ENCODE data around the gene CLTCL1.

DNA sequence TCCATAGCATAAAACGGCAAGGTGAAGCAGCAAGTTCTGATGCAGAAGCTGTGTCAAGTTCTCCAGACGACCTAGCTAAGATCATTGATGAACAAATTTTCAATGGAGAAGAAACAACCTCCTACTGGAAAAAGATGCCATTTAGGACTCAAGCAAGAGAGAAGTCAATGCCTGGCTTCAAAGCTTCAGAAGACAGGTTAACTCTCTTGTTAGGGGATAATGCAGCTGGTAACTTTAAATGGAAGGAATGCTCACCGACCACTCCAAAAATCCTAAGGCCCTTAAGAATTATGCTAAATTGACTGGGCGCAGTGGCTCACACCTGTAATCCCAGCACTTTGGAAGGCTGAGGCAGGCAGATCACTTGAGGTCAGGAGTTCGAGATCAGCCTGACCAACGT lies 31.3 kb downstream of the CLTCL1 start:
- TF ChIP-seq, protein P1, sequence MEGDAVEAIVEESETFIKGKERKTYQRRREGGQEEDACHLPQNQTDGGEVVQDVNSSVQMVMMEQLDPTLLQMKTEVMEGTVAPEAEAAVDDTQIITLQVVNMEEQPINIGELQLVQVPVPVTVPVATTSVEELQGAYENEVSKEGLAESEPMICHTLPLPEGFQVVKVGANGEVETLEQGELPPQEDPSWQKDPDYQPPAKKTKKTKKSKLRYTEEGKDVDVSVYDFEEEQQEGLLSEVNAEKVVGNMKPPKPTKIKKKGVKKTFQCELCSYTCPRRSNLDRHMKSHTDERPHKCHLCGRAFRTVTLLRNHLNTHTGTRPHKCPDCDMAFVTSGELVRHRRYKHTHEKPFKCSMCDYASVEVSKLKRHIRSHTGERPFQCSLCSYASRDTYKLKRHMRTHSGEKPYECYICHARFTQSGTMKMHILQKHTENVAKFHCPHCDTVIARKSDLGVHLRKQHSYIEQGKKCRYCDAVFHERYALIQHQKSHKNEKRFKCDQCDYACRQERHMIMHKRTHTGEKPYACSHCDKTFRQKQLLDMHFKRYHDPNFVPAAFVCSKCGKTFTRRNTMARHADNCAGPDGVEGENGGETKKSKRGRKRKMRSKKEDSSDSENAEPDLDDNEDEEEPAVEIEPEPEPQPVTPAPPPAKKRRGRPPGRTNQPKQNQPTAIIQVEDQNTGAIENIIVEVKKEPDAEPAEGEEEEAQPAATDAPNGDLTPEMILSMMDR (IDR thresholded peaks at IDR 0.05): no peak
- no peak for TF ChIP-seq POLR2A (IDR thresholded peaks at IDR 0.05)
